DND-41 (cell line): ENCODE data around the gene TTLL5.

Experiments
- EZH2 ChIP-seq: IDR thresholded peaks from 3 replicates; pipeline ENCODE4 v1.6.1; 2012; ENCODE audit warnings: borderline replicate concordance, low read depth, mild to moderate bottlenecking, moderate library complexity, low read length, inconsistent platforms; ENCODE audit not compliant: severe bottlenecking
- TF ChIP-seq, protein P1 (sequence below): IDR thresholded peaks from 2 replicates; pipeline ENCODE4 v1.5.1; 2012; ENCODE audit warnings: borderline replicate concordance, low read length, moderate library complexity, mild to moderate bottlenecking; ENCODE audit not compliant: poor library complexity, severe bottlenecking; ENCODE audit errors: extremely low read depth

GRCh38 chr14:75702122-75702521 is 41.1 kb downstream of the TTLL5 start:
- TF ChIP-seq, protein P1, sequence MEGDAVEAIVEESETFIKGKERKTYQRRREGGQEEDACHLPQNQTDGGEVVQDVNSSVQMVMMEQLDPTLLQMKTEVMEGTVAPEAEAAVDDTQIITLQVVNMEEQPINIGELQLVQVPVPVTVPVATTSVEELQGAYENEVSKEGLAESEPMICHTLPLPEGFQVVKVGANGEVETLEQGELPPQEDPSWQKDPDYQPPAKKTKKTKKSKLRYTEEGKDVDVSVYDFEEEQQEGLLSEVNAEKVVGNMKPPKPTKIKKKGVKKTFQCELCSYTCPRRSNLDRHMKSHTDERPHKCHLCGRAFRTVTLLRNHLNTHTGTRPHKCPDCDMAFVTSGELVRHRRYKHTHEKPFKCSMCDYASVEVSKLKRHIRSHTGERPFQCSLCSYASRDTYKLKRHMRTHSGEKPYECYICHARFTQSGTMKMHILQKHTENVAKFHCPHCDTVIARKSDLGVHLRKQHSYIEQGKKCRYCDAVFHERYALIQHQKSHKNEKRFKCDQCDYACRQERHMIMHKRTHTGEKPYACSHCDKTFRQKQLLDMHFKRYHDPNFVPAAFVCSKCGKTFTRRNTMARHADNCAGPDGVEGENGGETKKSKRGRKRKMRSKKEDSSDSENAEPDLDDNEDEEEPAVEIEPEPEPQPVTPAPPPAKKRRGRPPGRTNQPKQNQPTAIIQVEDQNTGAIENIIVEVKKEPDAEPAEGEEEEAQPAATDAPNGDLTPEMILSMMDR: no peak
- TF ChIP-seq EZH2: no peak
